GM19035 (cell line): ENCODE measurements around the gene HS6ST2.

Experiments used
- ATAC-seq: cut with Tn5 transposase; IDR thresholded peaks from one replicate; pipeline ENCODE4 v1.9.1; 2021; ENCODE audit not compliant: unreplicated experiment

HS6ST2 gene

DNA sequence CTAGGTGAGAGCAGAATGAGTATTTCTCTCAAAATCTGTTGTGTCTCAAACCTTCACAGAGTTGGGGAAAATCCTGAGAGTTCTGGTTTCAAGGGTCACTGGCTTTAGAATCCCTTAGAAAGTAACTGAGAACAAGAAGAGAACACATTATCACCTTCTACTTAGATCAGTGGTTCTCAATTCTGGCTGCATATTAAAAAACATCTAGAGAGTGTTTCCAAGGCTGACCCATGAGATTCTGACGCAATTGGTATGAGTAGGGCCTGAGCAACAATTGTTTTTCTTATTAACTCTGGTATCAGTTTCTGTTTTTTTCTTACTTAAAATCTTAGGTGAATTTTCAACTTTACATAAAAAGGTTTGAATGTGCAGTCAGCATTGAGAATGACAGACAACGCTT, 212.8 kb downstream of the HS6ST2 start:
- ATAC-seq: no peak

DNA sequence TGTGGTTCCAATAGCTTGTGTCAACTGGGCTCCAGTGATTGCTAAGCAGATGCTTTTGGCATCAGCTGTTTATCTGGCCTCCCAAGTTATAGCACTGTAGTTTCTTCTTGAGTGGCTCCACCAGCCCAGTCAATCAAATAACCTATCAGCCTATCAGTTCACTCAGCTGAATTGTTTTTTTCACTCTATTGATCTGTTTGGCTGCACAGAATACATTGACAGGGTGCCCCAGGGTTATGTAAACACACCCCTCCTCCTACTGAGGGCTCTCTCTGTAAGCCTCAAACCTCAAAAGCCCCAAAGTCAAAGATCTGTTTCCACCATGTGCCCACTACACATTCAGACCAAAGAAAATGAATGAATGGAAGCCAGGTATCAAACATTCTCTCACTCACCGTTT, 214.0 kb downstream of the HS6ST2 start:
- ATAC-seq: no peak

DNA sequence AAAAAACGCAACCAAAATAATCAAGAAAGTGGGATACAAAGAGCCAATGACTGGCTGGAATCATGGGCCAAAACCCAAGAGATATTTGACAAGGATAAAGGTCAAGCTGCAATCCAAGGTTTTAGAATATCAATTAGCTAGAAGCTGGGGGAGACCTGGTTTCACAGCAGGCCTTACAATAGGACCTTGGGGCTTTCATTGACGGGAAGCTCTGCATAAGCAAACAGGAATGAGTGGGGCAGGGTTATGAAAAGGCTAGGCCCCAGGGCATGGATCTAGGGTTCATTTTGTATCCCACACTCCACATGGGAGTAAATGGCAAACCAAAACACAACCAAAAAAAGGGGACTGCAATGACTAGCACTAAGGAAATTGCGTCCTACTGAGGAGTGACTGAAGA, 215.3 kb downstream of the HS6ST2 start:
- ATAC-seq: no peak

DNA sequence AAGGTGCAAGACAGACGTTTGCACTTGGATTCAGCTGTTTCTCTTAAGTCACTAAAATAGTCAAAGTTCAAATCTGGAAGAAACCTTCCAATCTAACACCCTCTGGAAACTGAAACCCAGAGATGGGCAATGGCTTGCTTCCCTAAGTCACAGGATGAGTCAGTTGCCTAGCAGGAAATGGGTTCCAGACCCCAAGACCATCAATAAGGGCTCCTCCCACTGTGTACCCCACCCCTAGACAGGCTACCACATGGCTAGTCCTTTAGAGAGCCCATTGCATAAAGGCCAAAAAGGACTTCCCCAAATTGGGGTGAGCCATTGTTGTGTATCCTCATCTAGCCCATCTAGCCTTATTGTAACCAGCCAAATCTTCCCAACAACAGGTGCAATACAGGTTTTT, 216.2 kb downstream of the HS6ST2 start:
- no peak for ATAC-seq

DNA sequence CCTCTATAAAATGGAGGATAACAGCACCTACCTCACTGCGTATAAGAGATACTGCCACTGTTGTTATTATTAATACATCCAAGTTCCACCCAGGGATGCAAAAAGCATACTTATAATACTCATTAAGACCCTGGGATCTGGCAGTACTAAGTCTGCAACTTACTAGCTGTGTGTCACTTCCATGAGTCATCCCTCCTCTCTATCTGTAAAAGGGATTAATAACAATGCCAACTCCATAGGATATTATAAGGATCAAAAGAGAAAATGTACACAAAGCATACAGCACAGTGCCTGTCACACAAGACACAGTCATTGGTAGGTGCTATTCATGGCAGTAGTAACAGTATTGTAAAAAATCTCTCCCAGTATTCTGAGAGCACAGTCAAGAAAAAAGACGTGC, 216.7 kb downstream of the HS6ST2 start:
- ATAC-seq: no peak

DNA sequence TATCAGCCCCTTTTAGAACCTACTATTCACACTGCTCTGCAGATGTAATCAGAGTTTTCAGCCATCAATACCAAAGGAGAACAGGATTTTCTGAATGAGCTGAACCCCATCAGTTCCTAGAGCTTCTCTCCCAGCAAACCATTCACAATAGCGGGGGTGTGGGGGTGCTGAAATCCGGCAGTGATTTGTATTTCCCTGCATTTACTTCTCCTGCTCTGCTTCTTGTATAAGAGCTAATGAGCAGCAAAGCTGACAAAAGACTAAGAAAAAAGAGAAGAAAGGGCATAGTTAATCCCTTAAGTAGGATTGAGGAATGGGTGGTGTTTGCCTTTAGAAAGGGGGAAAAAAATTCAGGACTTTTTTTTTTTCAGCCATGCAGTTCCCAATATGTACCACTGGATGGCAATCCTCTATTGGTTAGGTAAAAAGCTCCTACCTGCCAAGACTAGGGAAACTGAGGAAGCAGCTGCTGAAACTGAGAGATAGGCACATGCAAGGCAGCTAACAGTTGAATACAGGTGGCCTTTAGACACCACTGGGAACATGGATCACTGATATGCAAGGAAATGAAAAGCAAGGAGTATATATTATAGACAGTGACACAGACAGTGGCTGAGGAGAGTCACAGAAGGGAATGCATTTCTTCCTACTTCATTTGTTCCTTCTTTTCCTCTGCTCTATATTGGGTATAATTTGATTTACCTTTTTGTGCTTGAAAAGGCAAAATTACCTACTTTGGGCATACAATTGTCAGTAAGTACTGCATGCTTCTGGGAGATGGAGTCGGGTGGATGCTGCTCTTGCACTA, 217.9 kb downstream of the HS6ST2 start:
- no peak for ATAC-seq

DNA sequence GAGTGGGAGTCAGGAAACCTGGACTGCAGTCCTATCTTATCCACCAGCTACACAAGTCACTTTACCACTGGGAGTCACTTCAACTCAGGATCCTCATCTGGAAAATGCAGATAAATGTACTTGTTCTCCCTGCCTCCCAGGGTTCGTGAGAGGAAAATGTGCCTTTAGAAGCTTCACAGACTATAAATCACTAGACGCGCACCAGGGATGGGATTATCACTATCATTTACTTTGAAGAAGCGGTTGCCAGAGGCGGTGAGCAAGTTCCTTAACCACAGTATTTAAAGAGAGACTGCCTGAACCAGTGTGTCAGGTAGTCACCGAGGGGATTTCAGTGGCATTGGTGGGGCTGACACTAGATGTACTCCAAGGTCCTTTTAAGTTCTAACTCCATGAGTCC, 219.5 kb downstream of the HS6ST2 start:
- no peak for ATAC-seq

DNA sequence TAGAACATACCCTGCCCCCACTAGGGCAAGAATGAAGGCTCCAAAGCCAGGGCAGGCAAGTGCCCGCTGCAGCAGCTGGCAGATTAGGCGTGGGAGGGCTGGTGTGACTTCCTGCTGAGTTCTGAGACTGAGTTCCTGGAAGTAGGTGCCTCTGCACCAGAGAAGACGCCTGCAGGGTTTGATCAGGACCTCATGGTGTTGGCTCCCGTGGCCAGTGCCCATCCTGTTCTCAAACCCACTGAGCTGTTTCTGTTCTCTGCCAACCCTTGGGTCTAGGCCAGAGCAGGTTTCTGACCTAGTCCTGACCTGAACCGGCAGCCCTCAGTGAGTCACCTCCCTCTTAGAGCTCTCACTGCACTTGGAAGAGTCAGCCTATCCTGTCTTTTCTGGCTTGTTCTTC, 220.7 kb downstream of the HS6ST2 start:
- ATAC-seq: no peak

DNA sequence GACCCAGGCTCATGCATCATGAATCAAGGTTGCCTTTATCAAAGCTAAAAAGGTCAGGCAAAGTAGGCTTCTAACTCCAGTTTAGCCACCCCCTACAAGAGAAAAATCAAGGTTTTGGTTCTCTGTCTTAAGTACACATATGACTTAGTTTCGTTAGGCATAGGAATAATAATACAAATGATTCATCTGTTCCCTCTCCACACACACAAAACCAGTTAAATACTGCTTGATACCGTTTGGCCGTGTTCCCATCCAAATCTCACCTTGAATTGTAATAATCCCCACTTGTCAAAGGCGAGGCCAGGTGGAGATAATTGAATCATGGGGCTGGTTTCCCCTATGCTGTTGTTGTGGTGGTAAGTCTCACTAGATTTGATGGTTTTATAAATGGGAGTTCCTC, 226.2 kb downstream of the HS6ST2 start:
- ATAC-seq: no peak

DNA sequence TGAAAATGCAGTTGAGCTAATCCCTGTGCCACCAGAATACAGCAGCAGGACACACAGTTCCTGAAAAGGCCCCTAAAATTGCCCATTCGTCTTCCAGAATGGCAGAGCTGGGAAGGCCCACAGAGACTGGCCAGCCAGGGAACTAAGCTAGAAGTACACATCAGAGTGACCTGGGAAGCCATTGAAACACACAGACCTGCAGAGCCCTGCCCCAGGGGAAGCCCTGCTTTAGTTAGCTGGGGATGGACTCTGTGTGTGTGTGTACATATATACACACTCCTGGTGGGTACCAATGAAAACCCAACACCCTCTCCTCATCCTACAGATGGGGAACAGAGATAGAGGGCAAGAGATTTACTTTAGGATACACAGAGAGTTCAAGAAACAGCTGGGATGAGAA, 227.7 kb downstream of the HS6ST2 start:
- ATAC-seq: no peak

DNA sequence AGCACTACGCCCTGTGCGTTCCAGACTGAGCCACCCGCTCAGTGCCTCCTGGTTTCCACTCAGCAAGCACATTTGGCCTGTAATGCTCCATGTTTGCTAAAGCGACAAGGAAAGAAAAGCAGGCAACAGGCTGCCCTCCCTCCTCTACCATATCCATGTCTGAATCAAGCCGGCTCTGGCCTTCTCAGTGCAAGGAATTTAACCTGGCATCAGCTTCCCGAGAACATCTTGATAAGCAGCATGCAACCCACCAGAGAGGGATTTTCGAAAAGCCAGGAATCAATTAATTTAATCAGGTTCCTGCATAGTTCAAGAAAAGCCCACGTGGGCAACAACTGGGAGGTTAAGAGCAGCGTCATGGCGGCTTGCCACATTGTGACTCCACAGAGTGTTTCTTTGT, 228.2 kb downstream of the HS6ST2 start:
- ATAC-seq: no peak

DNA sequence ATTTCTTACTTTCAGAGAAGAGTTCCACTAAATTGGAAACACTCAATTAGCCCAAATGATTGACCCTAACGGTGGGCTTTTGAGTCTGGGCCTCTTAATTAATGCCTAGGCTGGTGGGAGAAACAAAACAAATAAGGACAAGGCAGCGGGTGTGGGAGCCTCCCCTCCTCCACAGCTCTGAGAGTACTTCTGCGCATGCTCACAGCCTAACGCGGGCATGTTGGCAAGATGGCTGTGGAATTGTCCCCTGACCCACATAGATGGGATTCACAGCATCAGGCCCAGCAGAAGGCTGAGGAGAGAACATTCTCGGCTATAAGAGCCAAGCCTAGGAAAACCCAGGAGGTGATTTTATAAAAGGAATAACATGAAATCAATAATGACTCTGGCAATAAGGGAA, 230.1 kb downstream of the HS6ST2 start:
- ATAC-seq: no peak

DNA sequence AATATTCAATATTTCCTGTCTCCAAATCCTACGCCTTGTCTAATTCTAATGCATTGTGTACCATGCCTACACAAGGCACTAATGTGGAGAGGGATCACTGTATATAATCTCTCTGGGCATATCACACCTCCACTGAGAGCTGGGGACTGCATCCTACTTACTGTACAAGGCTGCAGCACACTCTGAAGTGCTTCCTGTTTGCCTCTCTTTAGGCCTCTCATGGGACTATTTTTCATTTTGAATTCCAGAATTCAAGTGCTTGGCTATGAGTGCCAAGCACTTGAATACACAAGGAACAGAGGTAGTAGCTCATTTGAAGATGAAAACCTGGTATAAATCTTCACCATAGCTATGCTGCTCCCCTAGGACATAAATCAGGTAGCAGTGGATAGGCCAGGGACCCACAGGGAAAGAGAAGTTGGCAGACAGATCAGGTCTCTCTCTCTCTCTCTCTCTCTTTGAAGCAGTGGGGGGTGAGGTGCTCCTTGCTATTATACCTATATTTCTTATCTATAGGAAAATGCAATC, 239.9 kb downstream of the HS6ST2 start:
- ATAC-seq: no peak

DNA sequence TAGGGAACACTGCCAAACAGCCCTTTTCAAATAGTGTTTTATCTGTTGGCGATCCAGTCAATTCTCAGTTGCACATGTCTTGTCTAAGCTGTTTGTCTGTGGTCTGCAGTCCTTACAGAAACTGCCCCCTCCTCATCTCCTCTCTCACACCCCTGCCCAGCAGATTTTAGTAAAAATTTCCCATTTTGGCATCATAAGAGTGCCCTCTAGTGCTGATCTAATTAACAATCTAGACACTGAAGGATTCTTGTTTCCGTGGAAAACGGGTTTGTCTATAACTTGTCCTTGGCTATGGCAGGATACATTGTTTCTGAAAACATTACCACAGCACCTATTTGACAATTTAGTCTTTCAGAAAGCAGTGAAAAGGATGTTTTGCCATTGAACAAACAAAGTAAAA, 242.4 kb downstream of the HS6ST2 start:
- ATAC-seq: no peak

DNA sequence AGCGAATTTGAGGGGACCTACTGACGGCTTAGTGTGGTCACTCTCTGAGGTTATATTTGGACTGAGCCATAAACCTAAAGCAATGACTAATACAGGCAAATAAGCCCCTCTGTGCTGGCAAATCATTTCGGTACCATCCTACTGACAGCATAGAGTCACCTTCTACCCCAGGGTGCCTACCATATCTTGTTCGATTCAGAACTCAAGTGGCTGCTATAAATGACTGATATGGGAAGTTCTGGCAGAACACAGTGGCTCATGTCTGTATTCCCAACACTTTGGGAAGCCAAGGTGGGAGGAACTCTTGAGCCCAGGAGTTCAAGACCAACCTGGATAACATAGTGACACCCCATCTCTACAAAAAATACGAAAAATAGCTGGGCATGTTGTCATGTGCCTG, 243.5 kb downstream of the HS6ST2 start:
- no peak for ATAC-seq

DNA sequence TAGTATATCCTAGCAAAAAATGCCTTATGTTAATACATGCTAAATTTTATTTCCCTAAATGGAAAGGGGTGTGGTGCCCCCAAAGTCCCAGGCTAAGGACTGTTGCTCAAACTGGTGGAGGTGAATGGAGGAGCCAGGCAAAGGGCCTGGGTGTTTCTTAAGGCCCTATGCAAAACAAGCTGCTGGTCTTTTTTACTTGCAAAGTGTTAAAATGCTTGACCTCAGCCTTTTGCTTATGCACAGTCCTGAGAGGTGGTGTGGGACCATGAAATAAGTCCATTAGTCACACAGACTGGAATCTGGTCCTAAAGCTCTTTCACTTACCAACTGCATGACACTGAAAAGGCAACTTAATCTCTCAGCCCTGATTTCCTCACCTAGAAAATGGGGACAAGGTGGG, 246.1 kb downstream of the HS6ST2 start:
- no peak for ATAC-seq

DNA sequence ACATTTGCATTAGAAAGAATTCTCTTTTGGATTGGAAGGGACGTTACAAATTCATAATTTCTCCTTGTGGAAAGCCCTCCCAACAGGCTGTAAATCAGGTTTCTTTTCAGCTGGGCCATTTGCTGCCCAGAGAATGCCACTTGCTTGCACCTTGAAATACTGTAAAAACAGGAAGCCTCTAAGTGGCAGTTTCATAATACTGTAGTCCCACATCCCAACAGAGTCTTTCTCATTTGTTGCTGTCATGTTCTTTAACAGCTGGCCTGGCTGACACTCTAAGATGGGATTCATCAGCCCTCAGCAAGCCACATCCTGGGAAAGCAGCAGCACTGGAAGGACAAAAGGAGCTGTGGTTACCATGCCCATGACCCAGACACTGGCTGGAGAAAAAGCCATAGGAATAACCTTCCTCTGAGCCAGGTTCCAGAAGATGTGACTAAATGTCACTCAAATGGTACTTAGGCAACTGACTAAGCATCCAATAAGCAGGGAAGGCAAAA, 247.7 kb downstream of the HS6ST2 start:
- no peak for ATAC-seq

DNA sequence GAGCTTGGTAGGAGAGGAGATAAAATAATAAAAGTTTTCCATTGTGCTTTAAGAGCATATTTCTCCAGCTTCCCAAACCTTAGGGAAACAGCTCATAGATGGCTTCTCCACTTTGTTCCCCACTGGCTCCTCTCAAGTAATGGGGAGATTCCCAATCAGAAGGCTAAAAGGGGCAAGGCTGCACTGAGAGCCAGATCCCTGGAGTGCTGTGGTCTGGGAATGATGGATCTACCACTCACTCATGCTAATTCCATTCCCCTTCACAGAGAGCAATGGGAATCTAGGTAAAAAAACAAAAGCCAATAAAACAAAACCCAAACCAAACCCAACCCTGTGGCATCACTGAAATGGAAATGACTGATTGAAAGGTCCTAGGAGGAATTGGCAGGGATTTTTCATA, 249.9 kb downstream of the HS6ST2 start:
- no peak for ATAC-seq

DNA sequence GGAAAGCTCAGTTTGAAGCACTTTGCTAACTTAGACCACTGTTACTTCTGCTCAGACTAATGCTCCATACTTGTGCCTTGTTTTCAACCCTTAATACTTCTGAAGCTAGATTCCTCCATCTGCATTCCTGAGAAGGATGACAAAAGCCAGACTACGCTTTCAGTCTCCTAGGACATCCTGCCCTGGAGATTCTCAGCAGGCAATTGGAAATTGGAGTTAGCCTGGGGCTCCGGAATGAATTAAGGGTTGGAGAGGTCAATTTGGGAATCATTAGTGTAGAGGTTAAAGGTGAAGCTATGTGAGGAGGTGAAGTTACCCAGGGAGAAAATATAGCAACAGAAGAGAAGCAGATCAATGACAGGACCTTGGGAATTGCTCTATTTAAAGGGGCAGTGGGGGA, 253.7 kb downstream of the HS6ST2 start:
- no peak for ATAC-seq

DNA sequence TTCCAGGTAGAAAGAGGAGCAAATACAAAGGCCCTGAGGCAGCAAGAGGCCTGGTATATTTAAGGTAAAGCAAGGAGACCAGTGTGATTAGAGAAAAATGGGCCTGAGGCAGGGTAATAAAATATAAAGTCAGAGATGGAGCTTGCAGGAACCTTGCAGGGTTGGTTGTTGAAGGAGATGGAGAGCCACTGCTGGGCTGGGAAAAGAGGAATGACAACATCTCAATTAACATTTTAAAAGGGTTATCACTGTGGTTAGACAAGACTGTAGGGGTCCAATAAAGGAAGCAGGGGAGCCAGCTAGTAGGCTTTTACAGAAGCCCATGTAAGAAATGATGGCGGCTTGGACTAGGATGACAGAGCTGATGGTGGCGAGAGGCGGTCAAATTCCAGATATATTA, 264.0 kb downstream of the HS6ST2 start:
- ATAC-seq: no peak

DNA sequence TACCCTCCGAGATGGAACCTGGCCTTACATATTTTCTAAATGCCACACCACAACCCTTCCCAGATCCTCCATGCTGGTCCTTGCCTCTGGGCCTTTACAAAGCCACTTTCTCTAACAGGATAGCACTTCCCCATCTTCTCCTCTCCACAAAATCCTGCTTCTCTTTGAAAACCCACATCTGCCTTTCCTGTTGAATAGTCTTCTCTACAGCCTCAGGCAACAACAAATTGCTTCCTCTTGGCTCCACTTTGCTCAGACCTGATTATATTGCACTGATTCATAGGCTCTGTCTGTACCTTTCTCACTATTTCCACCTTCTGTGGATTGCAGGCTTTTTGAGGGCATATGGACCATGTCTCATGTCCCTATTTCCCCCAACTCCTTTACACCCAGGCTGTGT, 265.9 kb downstream of the HS6ST2 start:
- ATAC-seq: no peak

DNA sequence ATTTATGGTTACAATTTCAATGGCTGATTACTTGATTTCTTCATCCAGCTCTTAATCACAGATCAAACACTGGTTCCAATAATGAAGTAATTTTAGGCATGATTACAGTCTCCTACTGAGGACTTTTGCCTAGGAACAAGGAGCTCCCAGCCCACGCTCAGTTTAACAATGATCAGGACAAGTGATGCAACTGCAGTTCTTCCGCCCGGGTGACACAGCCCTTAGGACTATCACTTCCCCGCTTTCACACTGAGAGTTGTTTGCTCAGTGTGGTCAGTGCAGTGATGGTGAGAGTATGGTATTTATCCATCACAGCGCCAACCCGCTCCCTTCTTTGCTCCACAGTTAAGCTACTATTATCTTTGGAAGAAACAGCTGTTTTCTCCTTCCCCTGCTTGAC, 266.4 kb downstream of the HS6ST2 start:
- ATAC-seq: no peak
